ENCODE data around the gene TNMD. TPM values are rescaled to one million over a fixed set of nuclear protein-coding genes. Genes with fewer than 3 reads are reported as not detected.
"Not testable (repeated sequence)": the region's sequence is repeated elsewhere in the genome, so short reads cannot be mapped to it uniquely, and the experiment has no call there.

TNMD gene
- total RNA-seq (2014; rRNA removed; shearing (Covaris generic)), result not detected in 2 replicates

DNA sequence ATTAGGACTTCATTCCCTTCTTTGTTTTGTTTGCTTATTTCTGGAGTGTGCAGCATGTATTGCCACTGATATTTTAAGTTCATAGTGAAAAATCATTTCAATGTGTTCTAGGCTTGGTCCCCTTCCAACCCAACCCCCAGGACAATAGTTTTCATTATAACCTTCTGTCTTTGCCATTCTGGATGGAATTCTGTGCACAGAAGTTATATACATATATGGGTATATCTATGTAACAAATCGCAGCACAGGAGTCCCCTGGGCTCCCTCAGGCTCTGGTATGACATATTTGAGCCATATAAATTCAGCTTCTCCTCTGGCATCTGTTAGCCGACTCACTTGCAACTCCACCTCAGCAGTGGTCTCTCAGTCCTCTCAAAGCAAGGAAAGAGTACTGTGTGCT, at the start of gene TNMD:
TNMD (plus strand) TSS at position 326 of the 400 bp plus-strand sequence. CDS start 83 bp downstream, outside the sequence.
- no peak for DNase-seq (ENCODE audit: low read depth)

DNA sequence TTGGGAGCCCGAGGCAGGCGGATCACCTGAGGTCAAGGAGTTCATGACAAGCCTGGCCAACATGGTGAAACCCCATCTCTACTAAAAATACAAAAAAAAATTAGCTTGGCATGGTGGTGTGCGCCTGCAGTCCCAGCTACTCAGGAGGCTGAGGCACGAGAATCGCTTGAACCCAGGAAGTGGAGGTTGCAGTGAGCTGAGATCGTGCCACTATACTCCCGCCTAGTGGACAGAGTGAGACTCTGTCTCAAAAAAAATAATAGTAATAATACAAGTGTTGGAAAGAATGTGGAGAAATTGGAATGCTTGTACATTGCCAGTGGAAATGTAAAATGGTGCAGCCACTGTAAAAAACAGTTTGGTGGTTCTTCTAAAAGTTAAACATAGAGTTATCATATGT, 19.2 kb upstream of the TNMD start:
- not testable (repeated sequence) for DNase-seq (ENCODE audit: low read depth)

DNA sequence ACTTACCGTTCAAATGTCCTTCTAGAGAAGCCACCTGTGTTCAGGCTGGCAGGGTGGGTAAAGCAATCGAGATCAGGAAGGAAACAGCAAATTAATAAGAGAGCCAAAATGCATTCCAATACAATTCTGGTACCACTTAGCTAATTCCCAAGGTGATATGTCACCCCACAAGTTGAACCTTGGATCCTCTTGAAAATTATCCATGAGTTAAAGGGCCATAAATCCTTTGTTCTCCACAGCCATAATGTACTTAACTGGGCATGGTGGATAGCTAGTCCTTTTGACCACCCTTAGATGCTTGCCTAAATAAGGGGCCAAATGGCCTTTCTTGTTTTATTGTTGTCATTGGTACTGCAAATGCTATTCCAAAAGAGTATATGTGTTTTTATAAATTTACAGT, 2.0 kb downstream of the TNMD start:
- DNase-seq (ENCODE audit: low read depth), result no peak

DNA sequence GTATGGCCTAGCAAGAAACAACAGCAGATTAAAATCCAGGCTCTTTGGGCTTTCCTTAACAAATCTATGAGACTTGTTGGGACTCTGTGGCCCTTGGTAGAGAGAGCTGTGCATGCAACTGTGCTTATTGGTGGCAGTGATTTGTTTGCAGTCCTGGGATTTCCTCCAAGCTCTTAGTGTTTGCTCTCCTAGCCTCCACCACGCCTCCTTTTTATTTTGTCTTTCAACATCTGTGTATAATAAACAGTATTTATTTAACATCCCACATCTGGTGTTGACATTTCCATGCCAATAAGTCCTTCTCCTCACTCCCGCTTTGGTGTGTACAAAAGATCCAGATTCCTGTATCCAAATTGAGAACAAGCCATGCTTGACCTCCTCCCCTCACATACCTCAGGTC, 3.1 kb downstream of the TNMD start:
- DNase-seq (ENCODE audit: low read depth), result no peak

DNA sequence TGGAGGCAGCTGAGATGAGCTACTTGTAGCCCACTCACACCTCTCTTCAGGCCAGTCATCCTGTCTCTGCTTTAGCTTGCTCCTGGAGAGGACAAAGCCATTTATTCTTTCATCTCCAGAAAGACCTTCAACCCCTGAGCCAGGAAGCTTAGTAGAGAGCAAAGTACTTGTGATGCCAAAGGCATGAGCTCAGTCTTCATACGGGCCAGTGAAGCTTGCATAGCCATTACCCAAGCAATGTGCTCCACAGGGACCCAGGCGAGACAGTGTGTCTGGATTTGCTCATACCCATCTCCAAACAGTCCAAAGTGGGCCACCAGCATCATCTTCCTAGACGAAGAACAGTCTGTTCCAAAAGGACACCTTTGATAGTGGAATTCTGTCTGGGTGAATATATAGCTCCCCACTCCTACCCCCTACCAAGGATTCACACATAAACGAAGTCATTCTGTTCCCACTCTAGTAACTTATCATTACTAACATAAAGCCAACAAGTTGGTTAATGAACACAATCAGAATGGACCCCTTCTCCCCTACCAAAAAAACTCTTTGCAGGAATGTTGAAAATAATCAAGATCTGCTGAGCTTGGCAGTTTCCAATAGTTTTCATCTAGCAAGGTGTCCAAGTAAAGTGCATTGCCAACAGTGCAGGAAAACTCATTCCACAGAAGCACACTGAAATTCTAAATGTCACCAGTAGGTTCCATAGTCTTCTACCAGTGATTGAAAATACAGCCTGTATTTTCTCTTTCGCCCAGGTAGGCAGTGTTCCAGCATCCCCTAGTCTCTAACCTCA, 6.7 kb downstream of the TNMD start:
- DNase-seq (ENCODE audit: low read depth), result no peak

DNA sequence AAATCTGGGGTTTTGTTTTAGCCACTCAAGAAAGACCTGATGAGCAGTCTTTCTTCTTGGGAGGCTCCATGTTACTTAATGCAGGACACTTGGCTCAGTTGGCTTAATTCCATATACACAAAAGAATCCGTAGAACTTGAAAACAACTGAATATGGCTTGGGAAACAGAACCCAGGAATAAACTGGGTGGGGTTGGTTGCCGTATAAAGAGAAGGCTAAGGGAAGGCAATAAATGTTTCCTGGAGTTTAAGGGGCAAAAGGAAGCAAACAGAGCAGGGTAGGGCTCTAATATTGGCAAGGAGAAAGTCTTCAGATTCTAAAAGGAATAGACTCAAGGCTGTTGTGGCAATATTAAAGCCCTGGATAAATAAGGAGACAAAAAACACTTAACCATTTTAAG, 8.4 kb downstream of the TNMD start:
- DNase-seq (ENCODE audit: low read depth), result no peak

DNA sequence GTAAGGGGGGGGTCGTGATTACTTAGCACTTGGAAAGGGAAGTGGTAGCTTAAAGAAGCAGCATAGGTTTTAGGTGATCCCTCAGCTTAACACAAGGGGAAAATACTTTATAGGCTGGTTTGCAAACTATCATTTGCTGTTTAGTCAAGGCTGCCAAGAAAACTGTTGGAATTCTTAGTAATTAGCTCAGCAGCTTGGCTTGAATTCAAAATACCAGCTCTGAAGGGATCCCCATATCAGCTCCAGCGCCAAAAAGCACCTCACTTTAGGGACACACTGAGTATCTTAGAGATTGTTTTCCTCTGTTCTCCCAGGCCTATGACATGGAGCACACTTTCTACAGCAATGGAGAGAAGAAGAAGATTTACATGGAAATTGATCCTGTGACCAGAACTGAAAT, 8.8 kb downstream of the TNMD start:
- DNase-seq (ENCODE audit: low read depth), result no peak

DNA sequence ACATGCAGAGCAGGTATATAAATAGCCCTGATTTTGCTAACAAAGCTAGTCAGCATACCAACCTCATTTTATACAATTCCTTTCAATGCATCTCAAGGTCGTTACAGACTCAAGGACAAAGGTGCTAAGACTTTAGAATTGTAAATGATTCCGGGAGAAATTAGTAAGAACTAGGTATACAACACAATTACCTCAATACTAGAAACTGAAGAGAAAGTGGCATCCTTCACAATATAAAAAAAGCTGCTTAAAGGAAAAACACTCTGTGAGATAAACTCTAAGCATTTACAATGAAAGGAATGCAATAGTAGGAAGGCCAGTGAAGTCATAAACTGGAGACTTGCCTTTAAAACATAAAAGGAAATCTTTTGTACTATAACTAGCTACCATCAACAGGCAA, 11.9 kb downstream of the TNMD start:
- no peak for DNase-seq (ENCODE audit: low read depth)

DNA sequence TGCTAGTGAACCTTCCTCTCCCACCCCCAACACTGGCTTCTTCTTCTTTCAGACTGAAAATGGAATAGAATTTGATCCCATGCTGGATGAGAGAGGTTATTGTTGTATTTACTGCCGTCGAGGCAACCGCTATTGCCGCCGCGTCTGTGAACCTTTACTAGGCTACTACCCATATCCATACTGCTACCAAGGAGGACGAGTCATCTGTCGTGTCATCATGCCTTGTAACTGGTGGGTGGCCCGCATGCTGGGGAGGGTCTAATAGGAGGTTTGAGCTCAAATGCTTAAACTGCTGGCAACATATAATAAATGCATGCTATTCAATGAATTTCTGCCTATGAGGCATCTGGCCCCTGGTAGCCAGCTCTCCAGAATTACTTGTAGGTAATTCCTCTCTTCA, 14.7 kb downstream of the TNMD start:
- DNase-seq (ENCODE audit: low read depth), result no peak

DNA sequence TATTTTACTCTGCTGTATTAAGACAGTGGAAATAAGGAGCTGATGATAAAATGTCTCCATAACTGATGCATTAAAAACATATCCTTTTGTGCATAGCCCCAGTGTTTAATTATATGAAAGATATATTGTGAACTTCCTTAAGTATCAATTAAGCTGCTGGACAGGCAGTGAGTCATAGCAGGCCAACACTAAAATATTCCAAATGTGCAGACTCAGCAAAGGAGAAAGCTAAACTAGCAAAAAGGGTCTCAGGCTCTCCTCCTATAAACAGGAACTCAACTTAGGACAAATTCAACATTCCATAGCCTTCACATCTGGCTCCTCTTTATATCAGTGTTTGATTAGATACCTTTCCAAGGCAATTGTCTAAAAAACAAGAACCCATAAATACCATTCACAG, 15.6 kb downstream of the TNMD start:
- no peak for DNase-seq (ENCODE audit: low read depth)

DNA sequence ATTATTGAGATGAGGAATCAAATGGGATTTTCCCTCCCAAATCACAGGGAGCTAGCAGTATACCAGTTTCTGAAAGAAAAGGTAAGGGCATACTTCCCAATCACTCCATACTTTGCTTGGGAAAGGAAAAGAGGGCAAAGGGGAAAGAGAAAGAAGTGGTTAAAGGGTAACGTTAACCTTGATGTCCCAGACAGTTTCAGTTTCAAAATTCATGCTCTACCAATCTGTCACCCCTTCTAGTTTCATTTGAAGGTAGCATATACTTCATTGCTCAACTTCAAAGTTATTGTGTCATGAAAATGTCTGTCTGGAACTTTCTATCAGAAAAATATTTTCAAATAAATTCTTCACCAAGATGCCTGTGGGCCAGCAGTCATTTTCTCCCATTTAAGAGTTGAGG, 16.0 kb downstream of the TNMD start:
- no peak for DNase-seq (ENCODE audit: low read depth)

DNA sequence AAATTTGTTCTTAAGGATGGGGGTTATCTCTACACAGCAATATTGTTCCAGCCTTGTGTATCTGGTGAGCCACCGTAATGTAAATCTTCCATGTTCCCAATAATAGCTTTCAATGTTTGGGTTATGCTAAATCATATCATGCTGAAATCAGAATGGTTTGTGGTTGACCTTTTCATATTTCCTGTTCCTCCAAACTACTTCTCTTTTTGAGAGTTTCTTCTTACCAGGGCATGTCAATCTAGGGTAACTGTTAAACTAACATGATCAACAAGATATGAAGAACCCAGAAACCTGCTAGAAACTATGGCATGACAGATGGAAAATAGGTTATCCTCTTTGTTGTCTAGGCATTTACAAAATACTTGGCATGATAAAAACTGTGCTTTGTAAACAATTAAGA, 22.0 kb downstream of the TNMD start:
- no peak for DNase-seq (ENCODE audit: low read depth)

DNA sequence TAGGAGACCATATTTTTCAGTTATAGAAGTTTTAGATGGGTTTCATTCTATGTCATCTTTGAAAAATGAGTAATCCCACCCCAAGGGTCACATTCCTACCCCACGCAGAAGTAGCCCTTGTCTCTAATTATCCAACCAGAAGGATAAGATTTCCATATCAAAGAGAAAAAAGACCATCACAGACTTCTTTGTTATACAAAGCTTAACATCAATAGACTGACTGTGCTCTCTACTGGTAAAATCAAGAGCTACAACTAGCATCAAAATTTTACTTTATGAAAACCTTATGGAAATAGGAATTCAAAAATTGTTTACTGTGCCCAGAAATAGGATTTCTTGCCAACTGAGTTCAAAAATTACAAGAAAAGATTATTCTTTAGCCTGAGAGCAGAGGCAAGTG, 24.9 kb downstream of the TNMD start:
- DNase-seq (ENCODE audit: low read depth), result no peak

DNA sequence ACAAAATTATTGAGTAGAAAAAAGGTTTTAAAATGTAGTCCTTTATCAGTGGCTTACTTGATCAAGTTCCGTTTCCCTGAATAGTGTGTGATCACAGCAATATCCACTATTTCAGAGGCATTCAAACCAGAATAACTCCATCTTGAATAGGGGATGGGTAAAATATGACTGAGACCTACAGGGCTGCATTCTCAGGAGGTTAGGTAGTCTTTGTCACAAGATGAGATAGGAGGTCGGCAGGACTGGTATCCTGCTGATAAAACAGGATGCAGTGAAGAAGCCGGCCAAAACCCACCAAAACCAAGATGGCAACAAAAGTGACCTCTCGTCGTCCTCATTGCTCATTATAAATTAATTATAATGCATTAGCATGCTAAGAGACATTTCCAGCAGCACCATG, 27.2 kb downstream of the TNMD start:
- DNase-seq (ENCODE audit: low read depth), result no peak

DNA sequence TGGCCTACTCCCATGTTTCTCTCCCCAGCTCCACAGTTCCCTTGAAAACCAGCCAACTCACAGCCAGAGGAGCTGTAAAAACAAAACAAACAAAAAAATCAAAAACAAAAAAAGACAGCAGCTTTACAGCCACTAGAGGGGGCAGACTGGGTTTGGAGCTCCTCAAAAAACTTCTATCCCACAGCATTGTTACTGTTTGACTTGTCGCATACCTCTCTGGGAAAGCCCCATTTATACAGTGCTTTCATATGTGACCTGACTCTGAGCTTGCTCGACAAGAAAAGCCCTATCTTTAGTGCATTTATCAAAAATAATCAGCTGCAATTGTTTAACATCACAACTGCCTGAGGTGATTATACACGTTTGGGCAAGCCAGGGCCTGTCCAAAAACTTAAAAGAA, 30.3 kb downstream of the TNMD start:
- DNase-seq (ENCODE audit: low read depth), result peak; percentile 72

DNA sequence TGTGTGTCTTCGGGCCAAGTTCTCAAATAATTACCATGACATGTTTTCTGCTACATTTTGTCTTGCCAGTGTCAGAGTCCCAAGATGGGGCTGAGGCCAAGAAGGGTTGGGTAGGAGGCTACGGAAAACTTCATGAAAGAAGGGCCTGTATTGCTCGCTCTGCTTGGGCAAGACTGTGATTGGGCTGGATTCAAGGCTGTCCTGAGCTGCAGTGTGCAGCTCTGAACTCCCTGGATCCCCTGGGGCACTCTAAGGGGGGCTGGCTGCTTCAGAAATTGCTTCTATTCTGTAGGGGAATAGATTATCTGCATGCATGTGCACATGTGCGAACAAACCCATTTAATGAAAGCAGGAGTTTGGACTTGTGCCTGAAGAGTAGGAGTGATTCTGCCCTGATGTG, 38.3 kb downstream of the TNMD start:
- no peak for DNase-seq (ENCODE audit: low read depth)

DNA sequence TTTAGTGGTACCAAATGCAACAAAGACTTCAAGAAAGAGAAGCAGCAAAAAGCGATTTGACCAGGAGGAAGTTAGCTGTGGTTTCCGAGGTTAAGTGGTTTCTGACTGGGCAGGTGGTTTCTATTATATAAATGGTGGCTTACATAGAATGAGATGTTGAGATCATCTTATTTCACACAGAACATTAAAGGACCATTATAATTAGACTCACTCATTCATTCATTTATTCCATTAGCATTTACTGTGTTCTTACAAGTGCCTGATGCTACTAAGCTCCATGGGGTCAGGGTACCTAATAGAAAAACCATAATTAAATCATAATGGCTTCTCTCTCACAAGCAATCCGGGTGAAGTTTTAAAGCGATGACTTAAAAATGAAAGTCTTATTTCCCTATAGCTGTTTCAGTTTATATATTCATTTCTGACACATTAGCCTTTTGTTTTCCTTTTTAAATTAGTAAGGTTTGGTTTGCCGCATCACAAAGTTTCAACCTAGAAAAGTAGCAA, 41.3 kb downstream of the TNMD start:
- DNase-seq (ENCODE audit: low read depth), result peak; percentile 10

DNA sequence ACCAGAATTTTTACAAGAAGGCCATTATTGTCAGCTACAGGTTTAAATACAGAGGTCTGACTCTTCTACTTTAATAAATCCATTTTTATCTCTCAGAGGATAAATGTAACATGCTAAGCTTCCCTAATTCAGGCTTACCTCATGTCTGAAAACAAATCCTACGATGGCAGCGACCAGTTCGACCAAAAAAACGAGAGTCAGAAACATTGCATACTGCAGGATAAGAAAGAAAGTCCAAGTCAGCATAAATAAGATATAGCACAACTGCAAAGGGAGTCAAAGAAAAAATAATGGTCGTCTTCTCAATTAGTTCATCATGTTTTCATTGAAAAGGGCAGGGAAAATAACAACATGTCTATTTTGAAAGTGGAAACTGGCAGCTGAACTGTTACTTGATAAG, 50.3 kb downstream of the TNMD start:
- DNase-seq (ENCODE audit: low read depth), result no peak

DNA sequence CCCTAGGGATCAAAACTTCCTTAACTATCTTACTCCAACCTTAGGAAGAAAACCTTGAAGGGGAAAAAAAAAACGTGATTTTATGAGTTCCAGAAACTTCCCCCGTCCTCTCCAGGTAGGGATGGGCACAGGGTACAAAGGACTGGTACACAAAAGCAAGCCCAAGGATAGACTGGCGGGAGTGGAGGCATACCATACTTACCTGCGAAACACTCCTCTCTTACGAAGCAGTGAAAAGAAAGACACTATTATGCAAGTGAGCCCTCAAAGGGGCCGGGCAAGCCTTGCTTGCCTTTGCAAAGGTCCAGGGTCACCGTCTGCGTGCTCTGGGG, 51.2 kb downstream of the TNMD start:
- no peak for DNase-seq (ENCODE audit: low read depth)

DNA sequence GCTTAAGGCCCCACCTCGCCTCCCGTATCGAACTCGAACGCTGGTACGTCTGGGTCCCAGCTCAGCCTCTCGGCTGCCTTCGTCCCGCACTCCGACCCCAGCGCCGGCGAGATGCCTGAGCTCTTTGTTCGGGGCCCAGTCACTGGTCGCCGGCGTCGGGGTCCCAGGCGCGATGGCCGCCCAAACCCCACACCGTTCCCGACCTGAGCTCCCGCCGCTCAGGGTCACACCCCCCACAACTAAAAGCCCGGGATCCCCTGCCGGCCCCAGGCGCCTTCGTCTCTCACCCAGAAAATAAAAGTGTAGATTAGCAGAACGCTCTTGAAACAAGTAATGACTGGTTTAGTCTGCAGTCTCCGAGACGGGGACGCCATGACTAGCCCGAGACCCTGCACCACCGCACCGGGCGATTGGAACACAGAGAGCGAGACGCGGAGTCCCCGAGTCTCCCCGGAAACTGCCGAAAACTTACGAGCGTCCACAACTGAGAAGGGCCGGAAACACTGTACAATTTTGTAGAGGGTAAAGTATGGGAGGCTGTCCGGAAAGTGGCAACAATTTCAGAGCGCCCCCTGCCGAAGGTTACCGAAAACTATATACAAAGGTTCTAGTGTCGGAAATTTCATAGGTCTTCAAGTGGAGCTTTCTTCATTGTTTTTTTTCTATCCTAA, 51.7 kb downstream of the TNMD start, which contains the start of gene TSPAN6:
TSPAN6 (minus strand) TSS at position 486 of the 671 bp plus-strand sequence; CDS start at position 374, 112 bp downstream.
- DNase-seq (ENCODE audit: low read depth), result peak; percentile 90

DNA sequence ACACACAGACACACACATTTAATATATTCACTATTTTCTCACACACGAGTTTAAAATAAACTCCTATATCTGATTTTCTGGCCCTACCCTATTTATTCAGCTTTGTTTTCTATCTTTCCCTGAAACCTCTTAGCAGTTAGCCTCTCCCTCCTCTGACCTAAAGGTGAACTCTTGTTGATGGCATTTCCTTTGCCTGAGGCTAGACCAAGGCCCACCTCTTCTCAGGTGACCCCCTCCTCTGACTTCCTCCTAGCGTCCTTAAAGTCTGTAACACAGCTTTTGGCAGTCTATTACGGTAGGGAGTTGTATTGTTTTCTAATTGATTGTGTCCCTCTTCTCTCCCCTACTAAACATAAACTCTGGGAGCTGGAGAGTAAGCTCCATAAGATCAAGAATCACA, 57.6 kb downstream of the TNMD start:
- DNase-seq (ENCODE audit: low read depth), result peak; percentile 69

DNA sequence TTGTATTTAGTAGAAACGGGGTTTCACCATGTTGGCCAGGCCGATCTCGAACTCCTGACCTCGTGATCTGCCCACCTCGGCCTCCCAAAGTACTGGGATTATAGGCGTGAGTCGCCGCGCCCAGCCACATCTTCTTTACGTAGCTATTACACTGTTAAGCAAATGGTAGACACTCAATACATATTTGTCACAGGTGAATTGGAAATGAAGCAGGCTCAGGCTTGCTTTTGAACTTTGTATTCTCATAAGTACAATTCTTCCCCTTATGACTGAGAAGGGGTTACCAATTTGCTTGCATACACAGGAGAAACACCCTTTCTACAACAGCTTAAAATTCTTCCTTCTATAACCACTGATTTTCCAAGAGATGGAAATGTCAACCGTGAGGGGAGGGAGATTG, 58.5 kb downstream of the TNMD start:
- DNase-seq (ENCODE audit: low read depth), result no peak

Measured in M059J (cell line).